Right renal cortex interstitium (tissue), 3 donors: Measurements from ENCODE around the gene DNAH6. TPM values are rescaled to one million over a fixed set of nuclear protein-coding genes. Genes with fewer than 3 reads are reported as not detected.
"Not testable (repeated sequence)": the region's sequence is repeated elsewhere in the genome, so short reads cannot be mapped to it uniquely, and the experiment has no call there.

Experiments used
- DNase-seq, 3 donors: peaks; one replicate each; pipeline ENCODE4 v3.0.0-alpha.2; 2013; ENCODE audit warnings: low read depth in 3 of 3, low spot score in 2 of 3
- polyA plus RNA-seq, 3 donors: library from polyadenylated mRNA; unstranded; fragments of 120-200 nt; gene quantifications; one replicate each; pipeline ENCODE4 v1.2.1, GENCODE V29; 2013; ENCODE audit not compliant: insufficient read length in 3 of 3

The DNAH6 gene
- polyA plus RNA-seq, 3 donors = 1.8 to 2.5 (median 1.9) TPM

DNA sequence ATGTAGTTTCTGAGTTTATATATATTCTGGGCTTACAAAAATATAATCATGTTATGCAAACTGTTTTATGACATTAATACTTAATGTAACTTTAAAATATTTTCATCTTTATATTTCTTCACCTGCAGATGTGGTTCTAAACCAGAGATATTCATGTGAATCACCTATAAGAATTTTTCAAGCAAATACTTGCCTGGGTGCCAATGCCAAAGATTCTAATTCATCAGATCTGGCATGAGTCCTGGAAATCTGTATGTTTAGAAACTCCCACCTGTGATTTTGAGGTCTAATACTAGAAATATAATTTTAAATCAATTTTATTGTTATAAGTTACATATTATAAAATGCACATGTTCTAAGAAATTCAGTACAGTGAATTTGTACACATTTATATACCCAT, 19.9 kb upstream of the DNAH6 start:
- DNase-seq = no peak

GRCh38 chr2:84497285-84497684, 19.0 kb upstream of the DNAH6 start:
- DNase-seq = no peak

- DNase-seq = no peak
These were observed 18.0 kb upstream of the DNAH6 start for GRCh38 chr2:84498150-84498799.

DNA sequence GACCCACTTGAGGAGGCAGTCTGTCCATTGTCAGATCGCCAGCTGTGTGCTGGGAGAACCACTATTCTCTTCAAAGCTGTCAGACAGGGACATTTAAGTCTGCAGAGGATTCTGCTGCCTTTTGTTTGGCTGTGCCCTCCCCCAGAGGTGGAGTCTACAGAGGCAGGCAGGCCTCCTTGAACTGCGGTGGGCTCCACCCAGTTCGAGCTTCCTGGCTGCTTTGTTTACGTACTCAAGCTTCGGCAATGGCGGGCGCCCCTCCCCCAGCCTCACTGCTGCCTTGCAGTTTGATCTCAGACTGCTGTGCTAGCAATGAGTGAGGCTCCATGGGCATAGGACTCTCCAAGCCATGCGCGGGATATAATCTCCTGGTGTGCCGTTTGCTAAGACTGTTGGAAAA, 5.3 kb upstream of the DNAH6 start:
- not testable (repeated sequence) for DNase-seq

DNA sequence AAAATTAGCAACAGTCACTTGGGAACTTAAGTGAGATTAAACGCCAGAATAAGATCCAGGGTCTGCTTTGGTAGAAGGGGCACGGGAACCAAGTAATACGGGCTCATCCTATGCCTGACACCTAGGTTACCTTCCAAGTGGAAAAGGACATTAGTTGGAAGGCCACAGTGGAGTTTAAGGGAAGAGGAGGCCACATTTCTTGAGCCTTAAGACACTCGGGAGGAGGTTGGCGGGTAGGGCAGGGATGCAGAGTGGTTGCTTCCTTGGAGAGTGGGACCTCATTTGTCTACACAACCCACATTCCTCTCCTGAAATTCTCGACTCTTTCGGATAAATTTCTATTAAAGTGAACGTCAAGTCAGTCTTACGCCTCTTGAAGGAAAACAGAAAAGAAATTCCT, 510 bp upstream of the DNAH6 start:
- no peak for DNase-seq

- no peak for DNase-seq
These were observed 3.1 kb downstream of the DNAH6 start for GRCh38 chr2:84519332-84519957.

DNA sequence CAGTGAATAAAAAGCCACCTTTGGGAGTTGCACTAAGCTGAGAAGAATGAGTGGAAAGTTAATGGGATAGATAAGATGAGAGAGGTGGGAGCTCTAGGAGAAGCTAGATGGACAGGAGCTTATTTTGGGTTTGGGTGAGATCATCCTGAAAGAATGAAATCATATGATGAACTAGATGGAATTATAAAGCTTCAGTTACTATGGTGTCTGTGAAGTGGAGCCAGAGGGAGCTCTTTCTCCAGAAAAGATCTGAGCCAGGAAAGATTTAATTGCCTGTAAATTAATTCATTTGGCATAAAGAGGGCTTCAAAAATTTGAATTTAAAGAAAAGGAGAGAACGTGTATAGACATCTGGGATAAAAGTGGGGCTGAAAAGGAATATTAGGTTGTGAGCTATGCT, 10.3 kb downstream of the DNAH6 start:
- no peak for DNase-seq

GRCh38 chr2:84527137-84528129, 11.1 kb downstream of the DNAH6 start:
- DNase-seq = no peak

- DNase-seq = no peak
These were observed 16.0 kb downstream of the DNAH6 start for GRCh38 chr2:84532291-84532690.

DNA sequence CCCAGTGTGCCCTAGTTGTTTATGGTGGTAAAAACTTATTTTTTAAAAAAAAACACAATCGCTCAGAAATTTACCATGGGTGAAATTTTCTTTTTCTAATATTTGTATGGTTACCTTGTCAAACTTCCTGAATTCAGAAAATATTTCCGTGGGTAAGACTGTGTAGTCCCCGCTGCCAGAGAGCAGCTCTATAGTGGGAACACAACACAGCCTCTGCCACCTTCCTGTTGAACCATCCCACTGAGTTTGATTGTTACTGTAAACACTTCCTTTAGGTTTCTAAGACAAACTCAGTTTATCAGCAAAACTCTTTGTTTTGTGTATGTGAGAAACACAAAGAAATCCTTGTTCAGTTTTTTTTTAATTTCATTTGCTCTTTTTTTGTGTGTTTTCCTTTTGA, 17.9 kb downstream of the DNAH6 start:
- no peak for DNase-seq

DNA sequence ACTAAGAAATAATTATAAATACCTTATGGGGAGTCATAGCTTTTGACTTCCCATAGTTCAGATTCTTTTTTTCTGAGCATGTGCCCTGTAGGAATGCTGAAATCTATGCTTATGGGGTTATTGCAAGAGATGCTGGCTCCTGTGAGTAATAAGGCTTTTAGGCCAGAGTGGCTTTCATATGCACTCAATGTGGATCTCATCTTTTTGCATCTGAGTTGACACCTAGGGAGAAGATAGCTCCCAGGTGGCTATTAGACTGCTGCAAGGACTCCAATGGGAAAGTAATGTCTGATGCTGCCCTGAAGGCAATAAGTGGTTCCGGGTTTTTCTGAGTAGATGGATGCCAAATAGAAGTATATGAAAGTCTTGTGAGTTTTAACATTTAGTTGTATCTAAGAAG, 21.0 kb downstream of the DNAH6 start:
- no peak for DNase-seq

- no peak for DNase-seq
These were observed 23.4 kb downstream of the DNAH6 start for GRCh38 chr2:84539729-84540128.

DNA sequence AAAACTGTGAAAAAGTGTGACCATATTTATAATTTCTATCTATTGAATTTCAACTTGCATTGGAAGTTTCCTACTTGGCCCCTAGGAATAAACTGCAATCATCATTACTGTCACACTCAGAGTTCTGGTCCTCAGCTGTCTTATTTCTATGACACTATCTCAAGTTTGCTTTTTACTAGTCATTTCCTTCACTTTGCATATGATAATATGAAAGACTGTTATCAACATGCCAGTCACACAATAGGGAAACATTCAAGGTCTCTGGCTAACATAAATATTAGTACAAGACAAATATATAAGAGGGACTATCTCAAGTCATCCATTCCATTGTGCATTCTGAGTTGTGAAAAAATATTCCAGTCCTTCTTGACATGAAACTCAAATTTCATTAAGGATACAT, 28.7 kb downstream of the DNAH6 start:
- DNase-seq = no peak

GRCh38 chr2:84546551-84546950, 30.3 kb downstream of the DNAH6 start:
- DNase-seq = no peak

- DNase-seq = no peak
These were observed 32.0 kb downstream of the DNAH6 start for GRCh38 chr2:84548303-84548702.

GRCh38 chr2:84550916-84551315, 34.6 kb downstream of the DNAH6 start:
- no peak for DNase-seq

DNA sequence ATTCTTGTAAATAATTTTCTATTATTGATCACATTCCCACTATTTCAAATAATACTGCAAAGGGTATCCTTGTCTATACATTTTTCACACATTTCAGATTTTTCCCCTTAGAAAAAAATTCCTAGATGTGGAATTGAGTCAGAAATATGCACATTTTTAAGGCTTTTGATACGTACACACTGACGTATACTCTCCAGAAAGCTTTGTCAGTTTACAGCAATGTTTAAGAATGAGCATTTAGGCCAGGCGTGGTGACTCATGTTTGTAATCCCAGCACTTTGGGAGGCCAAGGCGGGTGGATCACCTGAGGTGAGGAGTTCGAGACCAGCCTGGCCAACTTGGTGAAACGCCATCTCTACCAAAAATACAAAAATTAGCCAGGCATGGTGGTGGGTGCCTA, 35.2 kb downstream of the DNAH6 start:
- DNase-seq = not testable (repeated sequence)

DNA sequence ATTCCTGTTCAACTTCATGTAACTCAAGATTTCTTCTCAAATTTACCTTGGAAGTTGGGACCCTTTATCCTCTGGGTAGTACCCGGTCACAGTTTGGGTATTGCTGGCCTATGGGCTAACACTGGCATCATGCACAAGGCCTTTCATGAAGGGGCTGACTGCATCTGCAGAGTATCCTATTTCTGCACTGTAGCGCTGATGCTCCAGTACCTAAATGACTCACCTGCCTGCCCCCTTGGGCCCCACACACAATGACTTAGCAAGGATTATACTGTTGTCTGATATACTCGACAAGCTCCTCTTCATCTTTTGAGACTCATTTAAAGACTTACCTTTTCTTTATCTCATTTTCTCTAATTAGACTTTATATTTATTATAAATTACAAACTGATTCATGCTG, 39.9 kb downstream of the DNAH6 start:
- no peak for DNase-seq

- DNase-seq = no peak
These were observed 43.5 kb downstream of the DNAH6 start for GRCh38 chr2:84559838-84560237.

GRCh38 chr2:84579661-84580060, 63.4 kb downstream of the DNAH6 start:
- no peak for DNase-seq

GRCh38 chr2:84603911-84604310, 87.6 kb downstream of the DNAH6 start:
- no peak for DNase-seq

GRCh38 chr2:84613082-84613481, 96.8 kb downstream of the DNAH6 start:
- no peak for DNase-seq
